ENCODE data around the gene CALML5. TPM values are rescaled to one million over a fixed set of nuclear protein-coding genes. Genes with fewer than 3 reads are reported as not detected.

The CALML5 gene
- total RNA-seq, 3 donors from 2014 or later = not detected

DNA sequence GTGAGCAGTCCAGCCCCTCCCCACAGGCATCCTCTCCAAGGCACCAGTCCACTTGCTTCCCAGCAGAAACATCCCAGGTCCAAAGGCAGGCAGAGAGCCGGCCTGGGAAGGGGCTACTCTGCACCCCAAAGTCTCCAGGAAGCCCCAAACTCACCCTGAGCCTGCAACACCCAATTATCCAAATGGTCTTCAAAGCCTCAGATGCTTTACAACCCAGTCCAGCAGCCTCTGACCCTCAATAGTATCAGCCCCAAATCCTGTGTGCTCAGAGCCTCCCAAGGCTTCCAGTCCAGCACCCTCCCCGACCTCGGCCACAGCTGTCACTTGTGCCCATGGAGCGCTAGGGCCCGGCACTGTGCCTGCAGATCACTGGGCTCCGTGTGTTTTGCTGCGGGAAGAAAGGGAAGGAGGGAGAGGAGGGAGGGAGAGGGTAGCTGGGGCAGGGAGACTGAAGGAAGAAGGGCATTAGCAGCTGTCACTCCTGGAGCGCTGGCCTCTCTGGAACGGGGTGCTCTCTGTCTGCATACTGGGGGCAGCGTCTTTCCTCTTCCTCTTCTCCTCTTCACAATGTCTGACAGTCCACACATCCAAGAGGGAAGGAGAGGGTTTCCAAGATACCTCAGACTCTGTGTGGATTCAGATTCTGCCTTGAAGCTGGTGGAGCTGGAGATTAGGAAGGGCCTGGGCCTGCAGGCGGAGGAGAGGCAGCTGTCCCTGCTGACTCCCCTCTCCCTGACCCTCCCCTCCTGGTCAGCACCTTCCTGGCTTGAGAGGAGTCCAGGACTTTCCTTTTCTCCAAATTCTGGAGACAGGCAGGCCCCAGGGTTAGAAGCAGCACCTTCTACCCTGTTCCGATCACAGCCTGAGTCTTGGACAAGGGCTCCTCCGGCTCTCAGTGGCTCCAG is 13.2 kb downstream of the CALML5 start:
- Histone ChIP-seq H3K4me3 (no peak overlapping the region), H3K9me3 (no peaks in the 10 kb centered on the region), H3K36me3 (ENCODE audit: low read depth) (no peaks in the 10 kb centered on the region), H3K4me1 (ENCODE audit: low read depth) (peaks cover 12% of the 10 kb centered on the region)
- DNase-seq (no peak), ATAC-seq (no peak)
- intact Hi-C loops (cut with DNase I, micrococcal nuclease) = no loop called here
- TF ChIP-seq, protein P1, sequence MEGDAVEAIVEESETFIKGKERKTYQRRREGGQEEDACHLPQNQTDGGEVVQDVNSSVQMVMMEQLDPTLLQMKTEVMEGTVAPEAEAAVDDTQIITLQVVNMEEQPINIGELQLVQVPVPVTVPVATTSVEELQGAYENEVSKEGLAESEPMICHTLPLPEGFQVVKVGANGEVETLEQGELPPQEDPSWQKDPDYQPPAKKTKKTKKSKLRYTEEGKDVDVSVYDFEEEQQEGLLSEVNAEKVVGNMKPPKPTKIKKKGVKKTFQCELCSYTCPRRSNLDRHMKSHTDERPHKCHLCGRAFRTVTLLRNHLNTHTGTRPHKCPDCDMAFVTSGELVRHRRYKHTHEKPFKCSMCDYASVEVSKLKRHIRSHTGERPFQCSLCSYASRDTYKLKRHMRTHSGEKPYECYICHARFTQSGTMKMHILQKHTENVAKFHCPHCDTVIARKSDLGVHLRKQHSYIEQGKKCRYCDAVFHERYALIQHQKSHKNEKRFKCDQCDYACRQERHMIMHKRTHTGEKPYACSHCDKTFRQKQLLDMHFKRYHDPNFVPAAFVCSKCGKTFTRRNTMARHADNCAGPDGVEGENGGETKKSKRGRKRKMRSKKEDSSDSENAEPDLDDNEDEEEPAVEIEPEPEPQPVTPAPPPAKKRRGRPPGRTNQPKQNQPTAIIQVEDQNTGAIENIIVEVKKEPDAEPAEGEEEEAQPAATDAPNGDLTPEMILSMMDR (IDR thresholded peaks at IDR 0.05) = no peak

DNA sequence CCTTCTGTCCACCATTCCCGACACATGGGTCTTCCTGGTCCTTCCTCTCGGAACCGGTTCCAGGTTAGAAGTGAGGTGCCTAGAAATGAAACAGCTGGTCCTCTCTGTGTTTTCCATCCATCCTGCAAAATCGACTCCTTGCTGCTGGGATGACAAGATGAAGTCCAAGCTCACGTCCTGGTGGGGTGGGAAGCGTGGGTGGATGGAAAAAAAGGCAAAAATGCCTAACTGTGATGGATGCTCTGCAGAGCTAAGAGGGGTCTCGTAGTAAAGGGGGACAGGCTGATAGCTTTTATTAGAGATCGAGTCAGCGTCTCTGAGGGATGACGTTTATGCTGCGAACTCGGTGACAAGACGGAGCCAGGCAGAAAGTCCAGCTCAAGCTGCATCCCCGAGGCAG is 14.1 kb downstream of the CALML5 start:
- no peak for DNase-seq

DNA sequence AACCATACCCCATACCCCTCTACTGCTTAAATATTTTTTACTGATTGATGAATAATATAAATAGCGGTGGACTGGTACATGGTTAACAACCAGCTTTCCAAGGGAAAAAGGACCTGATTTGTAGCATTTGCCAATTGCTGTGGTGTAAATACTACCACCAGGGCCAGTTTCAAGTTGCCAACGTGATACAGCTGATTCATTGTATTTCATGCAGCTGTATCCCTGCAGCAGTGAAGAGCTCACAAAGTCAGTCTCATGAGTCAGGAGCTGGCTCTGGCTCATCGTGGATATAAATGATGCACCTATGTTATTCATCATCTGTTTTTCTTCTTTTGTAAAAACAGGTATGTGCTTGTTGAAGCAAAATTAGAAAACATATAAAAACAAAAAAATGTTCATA is 15.2 kb downstream of the CALML5 start:
- TF ChIP-seq, protein P1 (IDR thresholded peaks at IDR 0.05) = no peak
- no peak for ATAC-seq
- DNase-seq = no peak
- peaks cover 12% of the 10 kb centered on the region for H3K4me1 ChIP-seq (ENCODE audit: low read depth)
- intact Hi-C loops (cut with DNase I, micrococcal nuclease) = no loop called here
- H3K9me3 ChIP-seq = no peaks in the 10 kb centered on the region
- no peaks in the 10 kb centered on the region for H3K36me3 ChIP-seq (ENCODE audit: low read depth)
- no peak overlapping the region for H3K4me3 ChIP-seq

More for the DNA sequence above, 14.1 kb downstream of the CALML5 start:
- H3K4me3 ChIP-seq = no peak overlapping the region
- no peaks in the 10 kb centered on the region for H3K9me3 ChIP-seq
- intact Hi-C loops (cut with DNase I, micrococcal nuclease) = no loop called here
- no peaks in the 10 kb centered on the region for H3K36me3 ChIP-seq (ENCODE audit: low read depth)
- no peak for ATAC-seq
- H3K4me1 ChIP-seq (ENCODE audit: low read depth) = peaks cover 12% of the 10 kb centered on the region
- TF ChIP-seq, protein P1 (IDR thresholded peaks at IDR 0.05) = no peak

DNA sequence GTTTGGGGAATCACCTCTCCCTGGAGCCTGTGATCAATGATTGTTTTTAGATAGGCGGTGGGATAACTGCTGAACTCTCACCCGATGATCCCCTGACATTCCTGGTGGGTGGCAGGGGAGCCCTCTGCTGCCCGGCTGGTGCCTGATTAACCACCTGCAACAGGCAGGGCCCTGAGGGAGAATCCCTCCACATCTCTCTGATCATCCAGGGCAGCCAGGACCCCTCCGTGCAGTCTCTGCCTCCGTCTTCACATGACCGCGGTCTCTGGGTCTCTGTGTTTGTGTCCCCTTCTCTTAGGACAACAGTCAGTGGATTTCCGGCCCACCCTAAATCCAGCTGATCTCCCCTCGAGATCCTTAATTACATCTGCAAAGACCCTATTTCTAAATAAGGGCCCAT is 17.4 kb downstream of the CALML5 start:
- no peak overlapping the region for H3K4me3 ChIP-seq
- intact Hi-C loops (cut with DNase I, micrococcal nuclease) = no loop called here
- no peak for DNase-seq
- TF ChIP-seq, protein P1 (IDR thresholded peaks at IDR 0.05) = no peak
- H3K36me3 ChIP-seq (ENCODE audit: low read depth) = no peaks in the 10 kb centered on the region
- H3K9me3 ChIP-seq = no peaks in the 10 kb centered on the region
- ATAC-seq = no peak
- H3K4me1 ChIP-seq (ENCODE audit: low read depth) = peaks cover 2% of the 10 kb centered on the region

DNA sequence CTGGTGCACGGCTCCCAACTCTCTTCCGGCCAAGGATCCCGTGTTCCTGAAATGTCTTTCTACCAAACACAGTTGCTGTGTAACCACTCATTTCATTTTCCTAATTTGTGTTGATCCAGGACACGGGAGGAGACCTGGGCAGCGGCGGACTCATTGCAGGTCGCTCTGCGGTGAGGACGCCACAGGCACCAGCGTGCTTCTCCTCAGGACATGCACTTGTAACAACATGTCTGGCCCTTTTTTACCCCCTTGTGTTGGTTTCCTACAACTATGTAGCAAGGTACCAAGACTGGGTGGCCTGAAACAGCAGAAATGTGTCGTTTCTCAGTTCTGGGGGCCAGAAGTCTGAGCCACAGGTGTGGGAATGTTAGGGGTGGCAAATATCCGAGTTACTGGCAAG is 18.2 kb downstream of the CALML5 start:
- Histone ChIP-seq H3K4me1 (ENCODE audit: low read depth) (no peaks in the 10 kb centered on the region), H3K9me3 (no peaks in the 10 kb centered on the region), H3K4me3 (no peak overlapping the region), H3K36me3 (ENCODE audit: low read depth) (no peaks in the 10 kb centered on the region)
- DNase-seq = no peak
- ATAC-seq = no peak
- intact Hi-C loops (cut with DNase I, micrococcal nuclease) = no loop called here
- TF ChIP-seq, protein P1 (IDR thresholded peaks at IDR 0.05) = no peak

All from mucosa of descending colon (tissue), 3 donors.